HUES6 (cell line): ENCODE data around the gene LMAN2.

ENCODE experiments used
- H3K27ac ChIP-seq: 2 replicates; pipeline ENCODE4 v1.7.0; 2013; ENCODE audit warnings: low read depth, mild to moderate bottlenecking, low read length, inconsistent platforms
- H3K27me3 ChIP-seq: 2 replicates; pipeline ENCODE4 v1.6.1; 2013; ENCODE audit warnings: low read length; ENCODE audit not compliant: control insufficient read depth, insufficient read depth
- H3K36me3 ChIP-seq: 2 replicates; pipeline ENCODE4 v1.6.1; 2013; ENCODE audit warnings: low read length; ENCODE audit not compliant: control insufficient read depth, insufficient read depth
- H3K4me1 ChIP-seq: 2 replicates; pipeline ENCODE4 v1.6.1; 2013; ENCODE audit warnings: low read length; ENCODE audit not compliant: control insufficient read depth, insufficient read depth
- H3K4me3 ChIP-seq: 2 replicates; pipeline ENCODE4 v1.5.1; 2013; ENCODE audit warnings: low read depth, low read length
- H3K9ac ChIP-seq: one replicate; pipeline ENCODE4 v1.6.1; 2013; ENCODE audit warnings: mild to moderate bottlenecking, low read length
- H3K9me3 ChIP-seq: 2 replicates; pipeline ENCODE4 v1.6.1; 2013; ENCODE audit warnings: low read depth, low read length; ENCODE audit not compliant: control insufficient read depth, insufficient read depth

The LMAN2 gene, protein sequence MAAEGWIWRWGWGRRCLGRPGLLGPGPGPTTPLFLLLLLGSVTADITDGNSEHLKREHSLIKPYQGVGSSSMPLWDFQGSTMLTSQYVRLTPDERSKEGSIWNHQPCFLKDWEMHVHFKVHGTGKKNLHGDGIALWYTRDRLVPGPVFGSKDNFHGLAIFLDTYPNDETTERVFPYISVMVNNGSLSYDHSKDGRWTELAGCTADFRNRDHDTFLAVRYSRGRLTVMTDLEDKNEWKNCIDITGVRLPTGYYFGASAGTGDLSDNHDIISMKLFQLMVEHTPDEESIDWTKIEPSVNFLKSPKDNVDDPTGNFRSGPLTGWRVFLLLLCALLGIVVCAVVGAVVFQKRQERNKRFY

GRCh38 chr5:177351392-177352329 lies at the start of gene LMAN2:
Gene LMAN2 (minus strand): TSS chr5:177351668. CDS start chr5:177351647, 21 bp downstream.
- H3K36me3 ChIP-seq, result peaks cover 26% of the 10 kb centered on the region
- peak within 1 kb of the TSS; percentile 95 for H3K9ac ChIP-seq
- H3K27ac ChIP-seq, result peak within 1 kb of the TSS; percentile 98
- peaks cover 25% of the 10 kb centered on the region for H3K4me1 ChIP-seq
- H3K27me3 ChIP-seq, result 0 out of 2 replicates have a peak, but pooled peaks cover 9% of the 10 kb centered on the region
- H3K9me3 ChIP-seq, result peaks cover 3% of the 10 kb centered on the region; the same call in 1 of the 2 replicates
- H3K4me3 ChIP-seq, result peak within 1 kb of the TSS; percentile 95

DNA sequence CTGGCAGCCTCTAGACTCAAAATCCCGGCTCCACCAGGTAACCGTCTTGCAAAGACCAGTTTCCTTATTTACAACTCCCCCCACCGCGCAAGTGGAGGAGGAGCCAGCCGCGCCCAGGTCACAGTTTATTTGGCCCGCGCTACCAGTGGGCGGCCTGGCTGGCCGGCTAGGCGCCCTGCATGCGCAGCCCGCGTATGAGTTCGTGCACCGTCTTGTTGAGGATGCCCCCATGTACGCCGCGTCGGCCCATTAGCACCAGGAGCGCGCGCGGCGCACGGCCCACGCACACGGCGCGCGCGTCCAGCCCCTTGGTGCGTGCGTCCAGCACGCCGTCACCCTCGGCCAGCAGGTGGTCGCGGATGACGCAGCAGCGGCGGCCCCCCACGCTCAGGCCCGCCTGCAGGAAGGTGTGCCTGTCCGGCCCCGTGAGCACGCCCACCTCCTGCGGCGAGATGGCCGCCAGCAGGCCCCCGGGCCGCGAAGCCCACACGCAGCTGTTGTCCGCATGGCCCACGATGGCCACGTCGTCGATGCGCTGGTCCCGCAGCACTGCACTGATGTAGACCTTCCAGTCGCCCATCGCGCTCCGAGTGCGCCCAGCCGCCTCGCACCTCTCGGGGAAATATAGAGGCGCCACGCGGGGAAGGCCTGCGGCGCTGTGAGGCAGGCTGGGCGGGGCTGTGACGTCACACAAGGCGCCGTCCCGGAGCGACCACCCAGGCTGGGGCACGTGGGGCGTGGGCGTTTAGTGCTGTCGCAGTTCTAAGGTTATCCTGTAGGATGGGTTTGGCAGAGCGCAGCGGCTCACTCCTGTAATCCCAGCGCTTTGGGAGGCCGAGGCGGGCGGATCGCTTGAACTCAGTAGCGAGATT lies 48.8 kb upstream of the LMAN2 start, which contains the start of gene PFN3:
Gene PFN3, minus strand, starts transcription at position 665 of the 872 bp plus-strand sequence. Its CDS starts 85 bp downstream, at position 580.
- H3K27me3 ChIP-seq, result peaks cover 67% of the 10 kb centered on the region
- H3K27ac ChIP-seq, result no peak within 1 kb of the TSS
- peak within 1 kb of the TSS; percentile 38; the same call in 1 of the 2 replicates for H3K4me3 ChIP-seq
- H3K4me1 ChIP-seq, result peaks cover 18% of the 10 kb centered on the region
- no peaks in the 10 kb centered on the region for H3K9me3 ChIP-seq
- peak within 1 kb of the TSS; percentile 21 for H3K9ac ChIP-seq
- no peaks in the 10 kb centered on the region for H3K36me3 ChIP-seq

GRCh38 chr5:177397875-177398390 lies 46.5 kb upstream of the LMAN2 start:
- no peak overlapping the region for H3K9ac ChIP-seq
- no peak overlapping the region for H3K27ac ChIP-seq
- no peaks in the 10 kb centered on the region for H3K9me3 ChIP-seq
- H3K36me3 ChIP-seq, result no peaks in the 10 kb centered on the region
- H3K4me3 ChIP-seq, result no peak overlapping the region
- H3K4me1 ChIP-seq, result peaks cover 16% of the 10 kb centered on the region
- H3K27me3 ChIP-seq, result peaks cover 44% of the 10 kb centered on the region

- H3K27ac ChIP-seq, result no peak overlapping the region
- H3K27me3 ChIP-seq, result peaks cover 34% of the 10 kb centered on the region
- no peak overlapping the region for H3K4me3 ChIP-seq
- H3K9ac ChIP-seq, result no peak overlapping the region
- peaks cover 10% of the 10 kb centered on the region for H3K4me1 ChIP-seq
- no peaks in the 10 kb centered on the region for H3K9me3 ChIP-seq
- H3K36me3 ChIP-seq, result no peaks in the 10 kb centered on the region
Measured at GRCh38 chr5:177396807-177397206, 45.3 kb upstream of the LMAN2 start.

DNA sequence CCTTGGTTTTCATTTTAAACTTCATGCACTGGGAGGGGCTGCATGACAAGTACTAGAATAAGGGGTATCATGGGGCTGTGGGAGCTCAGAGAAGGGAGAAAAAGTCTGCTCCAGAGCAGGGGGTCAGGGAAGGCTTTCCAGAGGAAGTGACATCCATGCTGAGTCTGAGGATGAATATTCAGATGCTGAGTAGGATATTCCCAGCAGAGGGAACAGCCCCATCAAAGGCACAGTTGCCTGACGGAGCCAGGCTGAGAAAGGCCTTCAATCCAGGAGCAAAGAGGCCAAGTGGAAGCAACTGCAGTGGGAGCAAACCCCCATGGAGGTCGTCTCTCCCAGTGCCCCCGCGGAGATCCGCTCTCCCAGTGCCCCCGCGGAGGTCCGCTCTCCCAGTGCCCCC lies 44.6 kb upstream of the LMAN2 start:
- Histone ChIP-seq H3K9me3 (no peaks in the 10 kb centered on the region), H3K36me3 (no peaks in the 10 kb centered on the region), H3K4me1 (peaks cover 10% of the 10 kb centered on the region), H3K27me3 (peaks cover 33% of the 10 kb centered on the region), H3K27ac (no peak overlapping the region), H3K4me3 (no peak overlapping the region), H3K9ac (no peak overlapping the region)

- Histone ChIP-seq H3K9me3 (no peaks in the 10 kb centered on the region), H3K4me1 (peaks cover 23% of the 10 kb centered on the region), H3K4me3 (no peak overlapping the region), H3K27me3 (peaks cover 28% of the 10 kb centered on the region), H3K36me3 (no peaks in the 10 kb centered on the region), H3K9ac (no peak overlapping the region), H3K27ac (no peak overlapping the region)
Measured at GRCh38 chr5:177393990-177394389, 42.5 kb upstream of the LMAN2 start.

- H3K9me3 ChIP-seq, result no peaks in the 10 kb centered on the region
- H3K27ac ChIP-seq, result no peak overlapping the region
- peaks cover 35% of the 10 kb centered on the region for H3K27me3 ChIP-seq
- peaks cover 28% of the 10 kb centered on the region for H3K4me1 ChIP-seq
- no peak overlapping the region for H3K9ac ChIP-seq
- no peak overlapping the region for H3K4me3 ChIP-seq
- H3K36me3 ChIP-seq, result no peaks in the 10 kb centered on the region
Measured at GRCh38 chr5:177393206-177393765, 41.8 kb upstream of the LMAN2 start.

DNA sequence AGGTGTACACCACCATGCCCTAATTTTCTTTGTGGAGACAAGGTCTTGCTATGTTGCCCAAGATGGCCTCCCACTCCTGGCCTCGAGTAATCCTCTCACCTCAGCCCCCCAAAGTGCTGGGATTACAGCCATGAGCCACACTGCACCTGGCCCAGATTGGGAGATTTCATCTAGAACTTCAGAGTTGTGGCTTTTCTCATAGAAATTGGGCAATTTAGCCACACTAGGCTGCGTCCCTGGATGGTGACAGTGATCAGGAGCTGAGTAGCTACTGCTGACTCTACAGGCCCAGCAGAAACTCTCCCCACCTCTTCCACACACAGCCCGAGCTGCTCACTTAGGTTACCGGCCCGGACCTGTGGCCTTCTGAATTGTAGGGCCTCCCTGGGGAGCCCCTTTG lies 41.3 kb upstream of the LMAN2 start:
- Histone ChIP-seq H3K27me3 (peaks cover 34% of the 10 kb centered on the region), H3K4me1 (peaks cover 28% of the 10 kb centered on the region), H3K9me3 (no peaks in the 10 kb centered on the region), H3K9ac (no peak overlapping the region), H3K36me3 (no peaks in the 10 kb centered on the region), H3K27ac (no peak overlapping the region), H3K4me3 (no peak overlapping the region)

DNA sequence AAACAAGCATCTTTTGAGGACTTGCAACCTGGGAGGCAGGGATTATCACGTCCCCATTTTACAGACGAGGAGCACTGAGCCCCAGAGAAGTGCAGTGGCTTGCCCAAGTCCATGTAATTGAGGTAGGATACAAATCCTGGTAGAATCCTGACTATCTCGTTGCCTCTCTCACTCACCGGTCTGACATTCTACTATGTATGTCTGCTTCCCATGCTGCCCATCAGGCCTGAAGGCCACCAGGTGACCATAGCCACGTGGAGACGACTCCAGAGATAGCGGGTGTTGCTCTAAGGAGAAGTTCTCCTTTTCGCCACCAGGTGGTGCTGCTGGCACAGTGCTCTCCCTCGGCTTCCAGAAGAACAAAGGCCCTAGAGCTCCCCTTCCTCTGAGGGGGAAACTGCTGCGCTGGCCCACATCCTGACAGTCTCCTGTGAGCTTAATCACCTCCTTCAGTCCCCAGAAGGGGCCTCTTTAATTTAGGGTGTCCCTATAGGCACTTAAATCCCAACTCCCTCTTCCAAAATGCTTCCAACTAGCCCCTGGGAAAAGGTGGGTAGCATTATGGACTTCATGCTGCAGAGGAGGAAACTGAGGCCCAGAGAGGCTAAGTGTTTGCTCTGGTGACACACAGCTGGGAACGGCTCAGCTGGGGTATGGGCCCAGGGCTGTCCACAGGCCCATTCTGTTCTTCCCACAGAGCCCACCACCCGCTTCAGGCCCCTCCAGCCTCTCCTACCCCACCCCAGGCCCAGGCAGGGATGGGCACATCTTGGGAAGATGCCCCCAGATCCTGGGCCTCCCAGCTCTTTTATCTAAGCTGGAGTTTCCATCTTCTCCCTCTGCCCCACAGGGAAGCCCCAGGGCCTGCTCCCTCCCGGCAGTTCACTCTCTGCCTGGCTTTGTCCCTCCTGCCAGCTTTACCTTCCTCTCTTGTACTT lies 39.2 kb upstream of the LMAN2 start:
- peaks cover 23% of the 10 kb centered on the region for H3K4me1 ChIP-seq
- no peak overlapping the region for H3K4me3 ChIP-seq
- H3K27ac ChIP-seq, result no peak overlapping the region
- no peaks in the 10 kb centered on the region for H3K36me3 ChIP-seq
- peaks cover 27% of the 10 kb centered on the region for H3K27me3 ChIP-seq
- no peak overlapping the region for H3K9ac ChIP-seq
- H3K9me3 ChIP-seq, result no peaks in the 10 kb centered on the region
